Adrenal gland (tissue), 12 donors: ENCODE data around the gene ZG16. TPM values are rescaled to one million over a fixed set of nuclear protein-coding genes. Genes with fewer than 3 reads are reported as not detected.

Experiments used
- DNase-seq, 7 donors: peaks; one replicate each; pipeline ENCODE4 v3.0.0-alpha.2; 2019 to 2020
- H3K27ac ChIP-seq, 5 donors: fragments of 200-600 bp; sonication (generic) in 4 of 5; 1 replicate in 3 of 5; 2 replicates in 2 of 5; pipeline versions ENCODE4 v1.5.1 to v1.8.0; 2016 to 2020; ENCODE audit warnings: mild to moderate bottlenecking in 1 of 5
- H3K27me3 ChIP-seq: fragments of 200-600 bp; 2 replicates; pipeline ENCODE4 v1.8.0; 2021
- H3K36me3 ChIP-seq, 2 donors: fragments of 200-600 bp; replicated peaks in 1 of 2; 1 replicate in 1 of 2; 2 replicates in 1 of 2; pipeline versions ENCODE4 v1.5.1 to v1.8.0; 2018 to 2022
- H3K4me1 ChIP-seq, 2 donors: fragments of 200-600 bp; replicated peaks in 1 of 2; 1 replicate in 1 of 2; 2 replicates in 1 of 2; pipeline versions ENCODE4 v1.5.1 to v1.8.0; 2018 to 2021
- H3K4me3 ChIP-seq, 4 donors: fragments of 200-600 bp; sonication (generic) in 3 of 4; one replicate each; pipeline ENCODE4 v1.5.1; 2016 to 2018
- H3K9me3 ChIP-seq, 3 donors: fragments of 200-600 bp; sonication (generic) in 1 of 3; replicated peaks in 1 of 3; 1 replicate in 2 of 3; 2 replicates in 1 of 3; pipeline versions ENCODE4 v1.5.1 to v1.8.0; 2016 to 2021
- CTCF ChIP-seq, 6 experiments: fragments of 450-650 bp in 4 of 6; fragments of 200-600 bp in 2 of 6; sonication (generic) in 1 of 6; IDR thresholded peaks; 1 replicate in 5 of 6; 2 replicates in 1 of 6; pipeline versions ENCODE4 v1.5.1 to v1.8.0; 2016 to 2021; ENCODE audit warnings: antibody characterized with exemption in 6 of 6, mild to moderate bottlenecking in 2 of 6, moderate library complexity in 1 of 6
- POLR2A ChIP-seq, 2 donors: fragments of 450-650 bp; IDR thresholded peaks; one replicate each; pipeline ENCODE4 v1.6.1; 2017; ENCODE audit warnings: antibody characterized with exemption in 2 of 2, mild to moderate bottlenecking in 2 of 2, moderate library complexity in 1 of 2
- WGBS, 4 donors: extraction: QIAGEN DNeasy Blood & Tissue Kit in 2 of 4; methylation state at CpG; one replicate each; pipeline versions ENCODE4 v1.1.5 to v1.1.7; 2013 to 2017; 5-methylcytosine and 5-hydroxymethylcytosine counted together
- intact Hi-C, 2 donors: fragments of 100-400 bp; cut with DNase I; formaldehyde crosslinking; loops; one replicate each; pipeline versions ENCODE4 v1.14.1 to v1.15.0; 2022 to 2023
- polyA plus RNA-seq, 3 donors: library from polyadenylated mRNA; stranded (reverse); fragments of 200-250 nt in 2 of 3; fragments of 350-450 nt in 1 of 3; fragmentation: Illumina TruSeq in 1 of 3; extraction: RNeasy Lipid Tissue Mini Kit (QIAGEN cat#74804) in 1 of 3; gene quantifications; one replicate each; pipeline ENCODE4 v1.2.3, GENCODE V29; 2013 to 2014
- small RNA-seq, 2 donors: library from RNA; depleted of rRNA; stranded (forward); fragments of <200 nt; gene quantifications; one replicate each; pipeline ENCODE3, GENCODE V24; 2016
- total RNA-seq, 9 donors: library from RNA; depleted of rRNA in 4 of 9; stranded (reverse); fragments of >200 nt in 4 of 9; fragments of 120-200 nt in 1 of 9; fragmentation: NEBNext Ultra II Directional in 1 of 9; extraction: Animal tissue kit (Norgen Biotek cat#: 25700) in 1 of 9; gene quantifications; one replicate each; pipeline versions ENCODE4 v1.1.0 to v1.2.4, GENCODE V29; 2013 to 2023
- donor health status: healthy with polysubstance abuse.
- donor health status: Bipolar disorder and iron deficiency.
- donor health status: DM: yes; HTN: yes; CAD: no.
- donor health status: DM: no; HTN: no; CAD: no.
- donor health status: DM: no; HTN: no; CAD: no.
- donor health status: DM: yes; HTN: yes; CAD: no.

The ZG16 gene
- total and polyA plus RNA-seq, 12 donors: 0.07 to 0.20 (median 0.14) TPM; not detected in 8

- DNase-seq: peak; percentile 67 to 83 (median 77)
- intact Hi-C loops: no loop called here
- WGBS, 4 donors: 34 to 56% (median 38%) methylated on average over 5 to 10 of the region's 10 CpGs
- peak overlapping the region; percentile 86 to 97 (median 93) for H3K27ac ChIP-seq
- H3K4me1 ChIP-seq: peaks cover 65 to 90% of the 10 kb centered on the region in 2 donors
- H3K4me3 ChIP-seq: peak overlapping the region in 1 of 4 donors; percentile 33
- peaks cover 0 to 8% of the 10 kb centered on the region in 2 donors for H3K36me3 ChIP-seq
- no peaks in the 10 kb centered on the region for H3K9me3 ChIP-seq
- no peaks in the 10 kb centered on the region for H3K27me3 ChIP-seq
- TF ChIP-seq POLR2A (IDR thresholded peaks at IDR 0.05): peak in 1 of 2 donors; percentile 11
- no peak for TF ChIP-seq CTCF (IDR thresholded peaks at IDR 0.05)
Observed at GRCh38 chr16:29825145-29826044, 47.3 kb downstream of the ZG16 start.

- intact Hi-C loops: no loop called here
- H3K27ac ChIP-seq: peak overlapping the region; percentile 86 to 97 (median 93)
- H3K4me1 ChIP-seq: peaks cover 61 to 93% of the 10 kb centered on the region in 2 donors
- peak overlapping the region in 1 of 4 donors; percentile 33 for H3K4me3 ChIP-seq
- TF ChIP-seq POLR2A (IDR thresholded peaks at IDR 0.05) (no peak), CTCF (IDR thresholded peaks at IDR 0.05) (no peak)
- H3K36me3 ChIP-seq: peaks cover 0 to 17% of the 10 kb centered on the region in 2 donors
- H3K9me3 ChIP-seq: no peaks in the 10 kb centered on the region
- WGBS, 4 donors: 45 to 58% (median 49%) methylated on average over 5 to 8 of the region's 8 CpGs
- peak in 4 of 7 donors; percentile 42 to 67 (median 55) for DNase-seq
- no peaks in the 10 kb centered on the region for H3K27me3 ChIP-seq
Observed at GRCh38 chr16:29826342-29826695, 48.3 kb downstream of the ZG16 start.

GRCh38 chr16:29830774-29831173, 52.7 kb downstream of the ZG16 start:
- intact Hi-C loops: no loop called here
- Histone ChIP-seq H3K9me3 (no peaks in the 10 kb centered on the region), H3K36me3 (peaks cover 0 to 62% of the 10 kb centered on the region in 2 donors), H3K27ac (peak overlapping the region in 2 of 5 donors; percentile 9 to 93), H3K4me1 (peaks cover 20 to 53% of the 10 kb centered on the region in 2 donors), H3K4me3 (no peak overlapping the region), H3K27me3 (no peaks in the 10 kb centered on the region)
- DNase-seq: no peak
- no peak for TF ChIP-seq POLR2A (IDR thresholded peaks at IDR 0.05)
- TF ChIP-seq CTCF (IDR thresholded peaks at IDR 0.05): no peak
- 90 to 95% (median 94%) methylated on average over 7 to 11 of the region's 11 CpGs for WGBS, 4 donors

- H3K27me3 ChIP-seq: no peaks in the 10 kb centered on the region
- H3K36me3 ChIP-seq: peaks cover 0 to 69% of the 10 kb centered on the region in 2 donors
- TF ChIP-seq CTCF (IDR thresholded peaks at IDR 0.05) (no peak), POLR2A (IDR thresholded peaks at IDR 0.05) (no peak)
- no peak overlapping the region for H3K4me3 ChIP-seq
- peak overlapping the region in 3 of 5 donors; percentile 9 to 93 (median 30) for H3K27ac ChIP-seq
- peaks cover 12 to 46% of the 10 kb centered on the region in 2 donors for H3K4me1 ChIP-seq
- DNase-seq: peak in 5 of 7 donors; percentile 51 to 74 (median 63)
- H3K9me3 ChIP-seq: no peaks in the 10 kb centered on the region
- 34 to 64% (median 51%) methylated on average over 2 of the region's 2 CpGs for WGBS, 4 donors
- intact Hi-C loops: no loop called here
Observed at GRCh38 chr16:29831490-29831889, 53.4 kb downstream of the ZG16 start.

Small RNA genes within 50 kb of the gene (small RNA-seq; reads per million reads assigned to genes)
- gene AC009133.6 (0 reads per million in 2 donors), gene AC120114.4 (0 reads per million in 2 donors)

Other genes with a start within 250 kb of the ZG16 start
- 1 to 10 TPM in 6 of 9 donors, under 1 TPM in 3; 0.24 to 2.6 (median 1.2) TPM for gene SPN, start 115.0 kb upstream of the ZG16 start, total RNA-seq
- gene SPN, start 115.0 kb upstream of the ZG16 start, polyA plus RNA-seq: 1 to 10 TPM in 1 of 3 donors, under 1 TPM in 2; 0.54 to 3.1 (median 0.64) TPM
- 100 to 1,000 TPM in 8 of 9 donors, 10 to 100 TPM in 1; 64.5 to 325 (median 136) TPM for gene QPRT, start 99.1 kb upstream of the ZG16 start, total RNA-seq
- 100 to 1,000 TPM in 1 of 3 donors, 10 to 100 TPM in 2; 48.8 to 111 (median 54.7) TPM for gene QPRT, start 99.1 kb upstream of the ZG16 start, polyA plus RNA-seq
- gene C16orf54, start 32.3 kb upstream of the ZG16 start, total RNA-seq: 1 to 10 TPM in 4 of 9 donors, under 1 TPM in 5; 0.11 to 1.8 (median 0.97) TPM
- under 1 TPM; 0.22 to 0.72 (median 0.61) TPM for gene C16orf54, start 32.3 kb upstream of the ZG16 start, polyA plus RNA-seq
- gene KIF22, start 12.5 kb downstream of the ZG16 start, total RNA-seq: 10 to 100 TPM in 8 of 9 donors, 1 to 10 TPM in 1; 8.8 to 33.6 (median 16.7) TPM
- 100 to 1,000 TPM in 2 of 3 donors, 1 to 10 TPM in 1; 9.1 to 127 (median 112) TPM for gene KIF22, start 12.5 kb downstream of the ZG16 start, polyA plus RNA-seq
- 100 to 1,000 TPM in 7 of 9 donors, 10 to 100 TPM in 2; 78.8 to 247 (median 140) TPM for gene MAZ, start 28.3 kb downstream of the ZG16 start, total RNA-seq
- 100 to 1,000 TPM; 108 to 304 (median 147) TPM for gene MAZ, start 28.3 kb downstream of the ZG16 start, polyA plus RNA-seq
- 1 to 10 TPM in 8 of 9 donors, not detected in 1; 1.4 to 8.8 (median 2.2) TPM for gene PRRT2, start 33.9 kb downstream of the ZG16 start, total RNA-seq
- gene PRRT2, start 33.9 kb downstream of the ZG16 start, polyA plus RNA-seq: 10 to 100 TPM in 1 of 3 donors, 1 to 10 TPM in 1, under 1 TPM in 1; 0.97 to 32.0 (median 5.0) TPM
- gene PAGR1, start 37.9 kb downstream of the ZG16 start, total RNA-seq: 10 to 100 TPM; 17.1 to 47.1 (median 39.8) TPM
- 10 to 100 TPM; 14.2 to 89.1 (median 60.9) TPM for gene PAGR1, start 37.9 kb downstream of the ZG16 start, polyA plus RNA-seq
- 100 to 1,000 TPM in 8 of 9 donors, 10 to 100 TPM in 1; 73.9 to 492 (median 350) TPM for gene MVP, start 42.2 kb downstream of the ZG16 start, total RNA-seq
- gene MVP, start 42.2 kb downstream of the ZG16 start, polyA plus RNA-seq: 100 to 1,000 TPM; 200 to 470 (median 321) TPM
- gene CDIPT, start 85.0 kb downstream of the ZG16 start, total RNA-seq: 100 to 1,000 TPM in 7 of 9 donors, 10 to 100 TPM in 2; 84.7 to 203 (median 150) TPM
- 10 to 100 TPM; 44.9 to 89.0 (median 74.5) TPM for gene CDIPT, start 85.0 kb downstream of the ZG16 start, polyA plus RNA-seq
- 100 to 1,000 TPM in 1 of 9 donors, 10 to 100 TPM in 7, 1 to 10 TPM in 1; 7.5 to 302 (median 44.4) TPM for gene SEZ6L2, start 121.3 kb downstream of the ZG16 start, total RNA-seq
- 10 to 100 TPM; 14.5 to 20.1 (median 20.1) TPM for gene SEZ6L2, start 121.3 kb downstream of the ZG16 start, polyA plus RNA-seq
- gene ASPHD1, start 122.2 kb downstream of the ZG16 start, total RNA-seq: 1 to 10 TPM in 7 of 9 donors, under 1 TPM in 2; 0.34 to 9.3 (median 4.4) TPM
- gene ASPHD1, start 122.2 kb downstream of the ZG16 start, polyA plus RNA-seq: 10 to 100 TPM in 1 of 3 donors, 1 to 10 TPM in 2; 2.4 to 15.8 (median 7.2) TPM
- 10 to 100 TPM in 8 of 9 donors, 1 to 10 TPM in 1; 6.2 to 39.4 (median 20.6) TPM for gene KCTD13, start 148.0 kb downstream of the ZG16 start, total RNA-seq
- 10 to 100 TPM; 13.2 to 37.1 (median 33.3) TPM for gene KCTD13, start 148.0 kb downstream of the ZG16 start, polyA plus RNA-seq
- gene TMEM219, start 183.8 kb downstream of the ZG16 start, total RNA-seq: 100 to 1,000 TPM; 113 to 300 (median 190) TPM
- gene TMEM219, start 183.8 kb downstream of the ZG16 start, polyA plus RNA-seq: 100 to 1,000 TPM; 100 to 278 (median 272) TPM
- 10 to 100 TPM; 40.0 to 95.0 (median 73.4) TPM for gene TAOK2, start 195.6 kb downstream of the ZG16 start, total RNA-seq
- 100 to 1,000 TPM in 1 of 3 donors, 10 to 100 TPM in 2; 36.6 to 135 (median 51.0) TPM for gene TAOK2, start 195.6 kb downstream of the ZG16 start, polyA plus RNA-seq
- 10 to 100 TPM; 11.0 to 35.0 (median 18.7) TPM for gene HIRIP3, start 217.4 kb downstream of the ZG16 start, total RNA-seq
- gene HIRIP3, start 217.4 kb downstream of the ZG16 start, polyA plus RNA-seq: 10 to 100 TPM; 12.6 to 24.9 (median 20.2) TPM
- 100 to 1,000 TPM in 2 of 9 donors, 10 to 100 TPM in 7; 31.8 to 120 (median 71.2) TPM for gene INO80E, start 218.0 kb downstream of the ZG16 start, total RNA-seq
- gene INO80E, start 218.0 kb downstream of the ZG16 start, polyA plus RNA-seq: 100 to 1,000 TPM in 2 of 3 donors, 10 to 100 TPM in 1; 42.8 to 362 (median 103) TPM
- gene DOC2A, start 232.8 kb downstream of the ZG16 start, total RNA-seq: 10 to 100 TPM in 1 of 9 donors, 1 to 10 TPM in 5, under 1 TPM in 2, not detected in 1; 0.35 to 14.8 (median 2.8) TPM
- 10 to 100 TPM in 1 of 3 donors, 1 to 10 TPM in 1, under 1 TPM in 1; 0.60 to 33.0 (median 9.5) TPM for gene DOC2A, start 232.8 kb downstream of the ZG16 start, polyA plus RNA-seq
- gene C16orf92, start 244.9 kb downstream of the ZG16 start, total RNA-seq: not detected
- gene C16orf92, start 244.9 kb downstream of the ZG16 start, polyA plus RNA-seq: not detected